K562 (cell line): ENCODE results near the gene SORBS2. TPM values are rescaled to one million over a fixed set of nuclear protein-coding genes. Genes with fewer than 3 reads are reported as not detected.

Experiments
- ATAC-seq: fragments of 200-7000 bp; cut with Tn5 transposase; 3 replicates; pipeline ENCODE4 v1.9.1; 2020; ENCODE audit warnings: moderate library complexity
- BruUV-seq: library from RNA; stranded (reverse); fragments of 400-500 nt; replicated peaks from 2 replicates; lab custom pipeline; 2021; lab: Mats Ljungman, UMichigan
- CTCF ChIA-PET: fragments of 300-600 bp; formaldehyde crosslinking; extraction: SDS; loops from one replicate; lab custom pipeline; 2021; ENCODE audit warnings: low intra/inter-chr PET ratio; lab: Yijun Ruan, JAX
- POLR2A ChIA-PET: fragments of 300-600, 350-650 bp; sonication (Branson Sonifier 250); formaldehyde crosslinking; extraction: SDS; loops from one replicate; lab custom pipeline; 2021; ENCODE audit warnings: antibody characterized with exemption, inconsistent platforms; lab: Yijun Ruan, JAX
- DNase-seq, 4 experiments: peaks; one replicate each; pipeline versions ENCODE4 v3.0.0 to v3.0.0-alpha.2; 2011 to 2018; ENCODE audit warnings: low spot score in 3 of 4, mixed read lengths in 3 of 4; ENCODE audit errors: extremely low read depth in 1 of 4
- FAIRE-seq: peaks from 2 replicates; lab custom pipeline; 2011; peaks lifted over from hg19 to GRCh38; lab: Jason Lieb, UNC
- H2AFZ ChIP-seq: 2 replicates; pipeline ENCODE4 v1.6.0; 2011; ENCODE audit warnings: low read depth, low read length, control low read depth, inconsistent platforms
- H3K27ac ChIP-seq: fragments of 200-600 bp; 3 replicates; pipeline ENCODE4 v1.8.0; 2011; ENCODE audit warnings: low read depth, mild to moderate bottlenecking, control low read depth, inconsistent platforms, low read length, moderate library complexity, mixed read lengths; ENCODE audit errors: extremely low read depth
- H3K27me3 ChIP-seq, 2 experiments: fragments of 300-600 bp in 1 of 2; 2 replicates in 1 of 2; 3 replicates in 1 of 2; pipeline versions ENCODE4 v1.6.0 to v1.8.0; 2011; ENCODE audit warnings: inconsistent platforms in 2 of 2, low read length in 2 of 2, mild to moderate bottlenecking in 1 of 2, mixed read lengths in 1 of 2, moderate library complexity in 1 of 2; ENCODE audit not compliant: control insufficient read depth in 2 of 2, insufficient read depth in 2 of 2
- H3K36me3 ChIP-seq: fragments of 300-600 bp; 3 replicates; pipeline ENCODE4 v1.8.0; 2011; ENCODE audit warnings: mild to moderate bottlenecking, low read length, inconsistent platforms; ENCODE audit not compliant: control insufficient read depth, insufficient read depth
- H3K4me1 ChIP-seq, 2 experiments: fragments of 200-600 bp in 1 of 2; replicated peaks in 1 of 2; 2 replicates in 1 of 2; 3 replicates in 1 of 2; pipeline versions ENCODE4 v1.5.1 to v1.8.0; 2011; ENCODE audit warnings: inconsistent platforms in 2 of 2, low read length in 2 of 2, mild to moderate bottlenecking in 1 of 2, mixed read lengths in 1 of 2, moderate library complexity in 1 of 2; ENCODE audit not compliant: control insufficient read depth in 2 of 2, insufficient read depth in 2 of 2
- H3K4me2 ChIP-seq: 2 replicates; pipeline ENCODE4 v1.6.1; 2011; ENCODE audit warnings: low read length, control low read depth, inconsistent platforms, mixed read lengths; ENCODE audit not compliant: insufficient read depth
- H3K4me3 ChIP-seq: fragments of 200-600 bp; sonication (generic), shearing (Covaris generic); 2 replicates; pipeline ENCODE4 v1.5.1; 2016; ENCODE audit warnings: control low read depth, inconsistent platforms
- H3K79me2 ChIP-seq: fragments of 200-600 bp; 3 replicates; pipeline ENCODE4 v1.8.0; 2011; ENCODE audit warnings: low read length, inconsistent platforms; ENCODE audit not compliant: control insufficient read depth, insufficient read depth
- H3K9ac ChIP-seq, 2 experiments: 2 replicates each; pipeline versions ENCODE4 v1.6.0 to v1.6.1; 2011; ENCODE audit warnings: low read depth in 2 of 2, low read length in 2 of 2, control low read depth in 1 of 2, inconsistent platforms in 1 of 2, mild to moderate bottlenecking in 1 of 2, mixed read lengths in 1 of 2; ENCODE audit not compliant: insufficient read depth in 1 of 2
- H3K9me1 ChIP-seq: one replicate; pipeline ENCODE4 v1.6.0; 2011; ENCODE audit warnings: inconsistent platforms, mild to moderate bottlenecking, low read length, moderate library complexity; ENCODE audit not compliant: control insufficient read depth, insufficient read depth
- H3K9me3 ChIP-seq: replicated peaks from 2 replicates; pipeline ENCODE4 v1.5.1; 2011; ENCODE audit warnings: low read depth, low read length, inconsistent platforms; ENCODE audit not compliant: control insufficient read depth, insufficient read depth
- H4K20me1 ChIP-seq: replicated peaks from 2 replicates; pipeline ENCODE4 v1.6.1; 2011; ENCODE audit warnings: low read length, inconsistent platforms, mixed read lengths; ENCODE audit not compliant: control insufficient read depth, insufficient read depth
- BRF1 ChIP-seq: IDR thresholded peaks from 3 replicates; pipeline ENCODE4 v1.6.1; 2011; ENCODE audit warnings: borderline replicate concordance, mild to moderate bottlenecking; ENCODE audit not compliant: insufficient read length; ENCODE audit errors: extremely low read depth
- HIVEP1 ChIP-seq: fragments of 250-450 bp; sonication (Bioruptor Pico); IDR thresholded peaks from 2 replicates; pipeline ENCODE4 v1.4.0; 2020; ENCODE audit warnings: mild to moderate bottlenecking
- NONO ChIP-seq, 2 experiments: fragments of 200-400 bp in 1 of 2; fragments of 450-650 bp in 1 of 2; formaldehyde crosslinking in 1 of 2; IDR thresholded peaks; 2 replicates each; pipeline ENCODE4 v1.6.1; 2017; ENCODE audit warnings: low read depth in 2 of 2, mild to moderate bottlenecking in 2 of 2, moderate library complexity in 2 of 2, low read length in 1 of 2
- PATZ1 ChIP-seq: fragments of 250-450 bp; sonication (Bioruptor Pico); IDR thresholded peaks from 2 replicates; pipeline ENCODE4 v1.5.0; 2020; ENCODE audit warnings: mild to moderate bottlenecking, borderline replicate concordance
- ZNF551 ChIP-seq: fragments of 250-450 bp; sonication (Bioruptor Pico); IDR thresholded peaks from 2 replicates; pipeline ENCODE4 v1.5.0; 2021; ENCODE audit warnings: mild to moderate bottlenecking, moderate library complexity
- WGBS: fragments of 100-300 bp; shearing (Covaris generic); methylation state at CpG from one replicate; pipeline ENCODE4 v1.1.6; 2016; ENCODE audit warnings: low coverage, mixed read lengths; ENCODE audit not compliant: insufficient coverage; ENCODE audit errors: missing lambda C conversion rate; 5-methylcytosine and 5-hydroxymethylcytosine counted together
- in situ Hi-C: fragments of 300-500 bp; cut with MboI; formaldehyde crosslinking; loops from 4 replicates; pipeline ENCODE4 v1.15.0; 2018; ENCODE audit warnings: inconsistent platforms, mixed read lengths
- intact Hi-C: fragments of 100-400 bp; cut with micrococcal nuclease; formaldehyde crosslinking; loops from 2 replicates; pipeline ENCODE4 v1.14.2; 2022
- polyA plus RNA-seq, 8 experiments: library from polyadenylated mRNA; depleted of rRNA in 4 of 8; stranded (reverse) in 5 of 8; unstranded in 3 of 8; fragments of >200 nt; fragmentation: Nextera tagmentation in 2 of 8; fragmentation: Illumina TruSeq in 1 of 8; extraction: Ambion mirVana in 2 of 8; extraction: Trizol in 1 of 8; gene quantifications; 2 replicates each; pipeline versions ENCODE4 v1.2.1 to v1.2.3, GENCODE V29; 2011 to 2014; ENCODE audit warnings: inconsistent platforms in 1 of 8, missing spikeins in 1 of 8
- total RNA-seq, 7 experiments: library from RNA; depleted of rRNA in 6 of 7; stranded (reverse); fragments of >200 nt in 6 of 7; fragmentation: Illumina TruSeq in 2 of 7; extraction: Trizol in 2 of 7; gene quantifications; 2 replicates each; pipeline versions ENCODE4 v1.2.1 to v1.2.3, GENCODE V29; 2011 to 2021; ENCODE audit warnings: low replicate concordance in 1 of 7

SORBS2 gene
- total and polyA plus RNA-seq, 9 of the 15 experiments (the other 6 are each of a cell fraction or from before 2014, with no cell fraction given): 0.29 TPM; not detected in 8

GRCh38 chr4:185552254-185552653, 259.7 kb downstream of the SORBS2 start:
- Histone ChIP-seq H3K9me1 (no peaks in the 10 kb centered on the region), H3K9me3 (no peaks in the 10 kb centered on the region), H3K36me3 (no peaks in the 10 kb centered on the region), H4K20me1 (no peaks in the 10 kb centered on the region), H3K4me3 (no peak overlapping the region), H3K9ac (no peak overlapping the region), H3K79me2 (no peaks in the 10 kb centered on the region), H3K27me3 (peaks cover 3 to 6% of the 10 kb centered on the region in 2 experiments; a peak in 2 of 5 replicates), H3K4me1 (no peaks in the 10 kb centered on the region), H2AFZ (no peak overlapping the region), H3K27ac (no peak overlapping the region), H3K4me2 (no peak overlapping the region)
- no peak for DNase-seq
- ATAC-seq: no peak
- 0% methylated on average over 2 of the region's 2 CpGs for WGBS
- ChIA-PET POLR2A (interaction anchor here (1.1 kb wide), 1 partner anchor 24 kb away, joined by 5 read pairs; no protein-coding TSS in a partner anchor), CTCF (no interaction called here)
- TF ChIP-seq BRF1 (no peak), HIVEP1 (CRISPR knock-in tag) (no peak), NONO (IDR thresholded peaks at IDR 0.05; ENCODE audit: low read depth in 2 of 2, low read length in 1 of 2) (no peak), PATZ1 (no peak), ZNF551 (CRISPR knock-in tag) (no peak)
- intact Hi-C loops (no loop called here), in situ Hi-C loops (no loop called here)
- BruUV-seq: no TSS peak
- FAIRE-seq: no peak
